Activated T-helper 1 cell treated with Interleukin-2 at 50 U/mL for 16 hours (primary cell): ENCODE data around the gene SAMD5.

ENCODE experiments used
- DNase-seq: peaks from one replicate; pipeline ENCODE4 v3.0.0-alpha.2; 2020; ENCODE audit warnings: low read depth

SAMD5 gene

DNA sequence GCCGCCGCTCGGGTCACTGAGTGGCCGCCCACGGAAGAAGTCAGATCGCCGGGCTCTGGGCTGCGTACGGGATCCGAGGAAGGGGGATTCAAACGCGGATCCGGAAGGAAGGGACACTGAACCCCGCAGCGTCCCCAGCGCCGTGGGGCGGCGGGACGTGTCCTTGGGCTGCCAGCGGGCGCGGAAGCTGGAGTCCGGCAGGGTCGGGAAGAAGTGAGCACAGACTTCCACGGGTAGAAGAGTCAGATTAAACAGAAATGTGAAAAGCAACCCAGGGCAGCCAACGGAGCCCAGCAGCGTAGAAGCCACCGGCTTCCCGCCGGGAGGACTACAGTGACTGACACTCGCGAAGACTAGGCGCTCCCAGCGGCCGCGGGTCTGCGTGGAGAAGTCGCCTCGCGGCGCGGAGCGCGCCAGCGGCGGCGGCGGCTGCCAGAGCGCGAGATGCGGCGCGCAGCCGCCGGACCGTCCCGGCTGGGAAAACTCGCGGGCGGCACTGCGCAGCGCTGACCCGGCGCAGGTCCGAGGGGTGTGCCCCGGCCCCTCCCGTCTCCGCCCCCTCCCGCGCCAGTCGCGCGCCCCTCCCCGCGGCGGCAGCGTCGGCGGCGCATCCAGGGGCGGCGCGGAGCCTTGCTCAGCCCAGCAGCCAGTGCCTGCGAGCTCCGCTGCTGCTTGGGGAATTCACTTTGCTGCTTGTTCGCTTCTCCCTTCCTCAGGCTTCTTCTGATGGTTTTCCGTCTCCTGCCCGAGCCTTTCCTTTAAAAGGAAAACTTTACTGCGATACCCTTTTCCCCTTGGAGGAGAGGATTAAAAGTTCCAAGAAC is at the start of gene SAMD5:
Gene SAMD5 (plus strand): TSS at position 649 of the 824 bp plus-strand sequence. CDS start 239 bp downstream, outside the sequence.
- no peak for DNase-seq

DNA sequence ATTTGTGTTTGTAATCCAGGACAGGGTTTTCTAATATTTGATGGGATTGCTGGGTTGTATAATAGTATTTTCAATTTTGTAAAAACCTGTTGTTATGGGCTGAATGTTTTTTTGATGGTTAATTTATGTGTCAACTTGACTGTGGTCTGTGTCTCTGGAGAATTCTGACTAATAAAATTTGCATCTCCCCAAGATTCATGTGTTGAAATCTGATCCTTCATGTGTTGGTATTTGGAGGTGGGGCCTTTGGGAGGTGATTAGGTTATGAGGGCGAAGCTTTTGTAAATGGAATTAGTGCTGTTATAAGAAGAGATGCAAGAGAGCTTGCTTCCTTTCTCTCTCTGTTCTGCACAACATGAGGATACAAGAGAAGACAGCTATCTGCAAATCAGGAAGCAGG is 48.7 kb upstream of the SAMD5 start:
- DNase-seq = no peak

GRCh38 chr6:147463651-147464050 is 44.8 kb upstream of the SAMD5 start:
- no peak for DNase-seq

- no peak for DNase-seq
These were observed 41.1 kb upstream of the SAMD5 start for GRCh38 chr6:147467428-147467827.

GRCh38 chr6:147467886-147468285 is 40.6 kb upstream of the SAMD5 start:
- DNase-seq = no peak

- no peak for DNase-seq
These were observed 39.9 kb upstream of the SAMD5 start for GRCh38 chr6:147468634-147469033.

DNA sequence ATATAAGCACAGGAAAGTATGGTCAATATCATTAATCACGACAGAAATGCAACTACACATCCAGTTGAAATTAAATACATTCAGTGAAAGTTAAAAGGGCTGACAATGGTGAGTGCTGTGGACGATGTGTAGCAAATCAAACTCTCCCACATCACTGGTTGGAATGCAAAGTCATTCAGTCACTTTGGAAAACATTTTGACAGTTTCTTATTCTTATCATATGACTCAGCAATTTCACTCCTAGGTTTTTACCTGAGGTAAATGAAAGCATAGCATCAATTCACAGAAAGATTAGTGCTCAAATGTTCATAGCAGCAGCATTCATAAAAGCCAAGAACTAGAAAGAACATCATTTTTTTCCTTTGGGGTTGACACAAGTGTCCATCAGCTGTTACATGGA is 28.6 kb upstream of the SAMD5 start:
- DNase-seq = no peak

DNA sequence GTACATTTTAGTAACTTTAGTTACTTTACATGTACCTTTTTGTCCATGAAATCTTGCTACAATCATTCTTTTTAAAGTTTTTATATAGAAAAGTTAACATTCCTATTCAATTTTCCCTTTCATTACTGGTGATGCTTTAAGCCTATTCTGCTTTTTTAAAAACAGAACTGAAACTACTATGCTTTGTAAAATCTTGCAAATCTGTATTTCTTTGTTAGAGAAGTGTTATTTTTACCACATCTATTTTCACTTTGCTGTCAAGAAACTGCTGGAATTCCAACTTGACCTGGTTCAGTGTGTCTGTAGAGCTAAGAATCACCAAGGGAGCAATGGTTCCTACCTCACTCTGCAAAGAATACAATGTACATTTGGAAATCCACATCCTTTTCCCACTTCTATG is 21.8 kb upstream of the SAMD5 start:
- DNase-seq = no peak

- DNase-seq = no peak
These were observed 11.0 kb upstream of the SAMD5 start for GRCh38 chr6:147497472-147497871.

- no peak for DNase-seq
These were observed 4.9 kb upstream of the SAMD5 start for GRCh38 chr6:147503587-147503986.

- DNase-seq = no peak
These were observed 3.6 kb upstream of the SAMD5 start for GRCh38 chr6:147504848-147505247.

DNA sequence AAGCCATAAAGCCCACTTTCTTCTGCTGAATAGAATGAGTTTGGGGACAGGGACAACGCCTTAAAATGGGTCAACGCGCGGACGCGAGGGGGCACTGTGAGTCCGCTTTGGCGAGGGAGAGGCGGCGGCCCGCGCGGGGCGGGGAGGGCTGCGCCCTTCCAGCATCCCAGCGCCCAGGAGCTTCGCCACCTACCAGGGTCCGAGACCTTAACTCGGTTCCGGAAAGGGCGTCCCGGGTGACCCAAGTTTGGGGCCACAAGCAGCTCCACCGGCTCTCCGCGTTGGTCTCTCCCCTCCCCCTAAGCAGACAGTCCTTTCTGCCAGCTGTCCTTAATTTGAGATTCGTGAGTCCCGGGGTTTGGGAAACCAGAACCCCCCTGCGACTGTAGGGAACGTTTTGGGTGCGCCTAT is 1.8 kb upstream of the SAMD5 start:
- no peak for DNase-seq

DNA sequence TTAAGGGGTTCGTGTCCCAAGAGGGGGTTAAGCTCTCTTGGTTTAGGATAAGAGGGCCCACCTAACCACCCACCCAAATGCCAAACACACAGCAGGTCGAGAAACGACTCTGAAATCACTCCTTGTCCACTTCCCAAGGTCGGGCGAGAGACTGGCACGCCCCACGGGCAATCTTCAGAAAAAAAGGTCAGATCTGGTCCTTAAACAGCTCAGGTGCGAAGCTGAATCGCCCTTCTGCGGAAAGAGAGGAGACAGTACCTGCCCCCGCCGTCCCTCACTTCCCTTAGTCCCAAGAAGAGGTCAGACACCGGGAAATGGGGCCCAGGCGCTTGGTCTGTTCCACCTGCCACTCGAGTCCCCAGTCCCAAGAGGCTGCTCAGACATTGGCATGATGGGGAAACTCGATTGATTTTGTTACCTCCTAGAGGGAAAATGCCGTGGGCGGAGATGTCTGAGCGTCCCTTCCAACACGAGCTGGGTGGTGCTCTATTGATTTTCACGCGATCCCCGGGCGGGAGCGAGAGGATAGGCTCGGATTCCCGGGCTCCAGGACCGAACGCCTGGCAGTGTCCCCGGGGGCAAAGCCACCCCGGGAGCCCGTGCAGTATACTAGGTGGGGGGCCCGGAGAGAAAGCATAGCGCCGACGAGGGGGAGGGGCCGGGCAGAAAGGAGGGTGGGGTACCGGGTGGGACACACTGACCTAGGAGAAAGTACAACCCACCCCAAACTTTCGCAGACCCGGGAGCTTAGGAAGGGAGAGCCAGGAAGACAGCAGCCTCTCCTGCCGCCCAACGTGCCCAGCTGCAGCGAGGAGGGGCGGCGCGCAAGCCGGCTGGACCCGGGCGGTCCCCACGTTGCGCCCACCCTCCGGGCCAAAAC is 1.1 kb upstream of the SAMD5 start:
- DNase-seq = no peak

GRCh38 chr6:147508866-147509608 is 547 bp downstream of the SAMD5 start:
- DNase-seq = no peak

GRCh38 chr6:147509891-147510290 is 1.4 kb downstream of the SAMD5 start:
- no peak for DNase-seq

DNA sequence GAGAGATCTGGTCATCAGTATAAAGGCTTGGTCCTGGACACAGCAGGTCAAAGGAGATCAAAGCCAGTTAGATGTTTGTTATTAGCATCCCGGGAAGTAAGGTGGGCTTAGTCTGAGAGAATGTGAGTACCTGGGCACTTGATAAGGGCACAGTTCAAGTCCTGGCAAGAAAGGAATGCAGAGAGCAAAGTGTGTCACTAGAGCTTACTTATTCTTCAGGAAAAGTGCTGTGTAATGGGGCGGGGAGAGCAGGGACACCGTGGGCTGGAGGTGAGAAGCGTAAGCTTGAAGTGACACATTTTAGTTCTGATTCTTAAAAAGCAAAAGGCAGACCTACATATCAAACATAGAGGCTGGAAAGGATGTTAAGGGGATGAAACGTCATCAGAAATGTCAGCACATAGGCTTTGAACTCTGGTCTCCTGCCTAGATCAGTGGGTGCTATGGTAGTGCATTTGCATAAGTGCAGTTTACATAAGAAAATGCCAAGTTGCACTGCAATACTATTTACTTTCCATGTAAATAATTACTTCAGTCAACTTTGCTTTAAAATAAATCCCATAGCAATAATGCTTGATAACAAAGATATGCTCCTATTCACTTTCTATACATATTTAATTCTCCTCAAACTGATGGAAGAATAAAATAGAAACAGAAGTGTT is 2.6 kb downstream of the SAMD5 start:
- DNase-seq = no peak

GRCh38 chr6:147514831-147515230 is 6.3 kb downstream of the SAMD5 start:
- no peak for DNase-seq

- no peak for DNase-seq
These were observed 6.8 kb downstream of the SAMD5 start for GRCh38 chr6:147515327-147515726.

DNA sequence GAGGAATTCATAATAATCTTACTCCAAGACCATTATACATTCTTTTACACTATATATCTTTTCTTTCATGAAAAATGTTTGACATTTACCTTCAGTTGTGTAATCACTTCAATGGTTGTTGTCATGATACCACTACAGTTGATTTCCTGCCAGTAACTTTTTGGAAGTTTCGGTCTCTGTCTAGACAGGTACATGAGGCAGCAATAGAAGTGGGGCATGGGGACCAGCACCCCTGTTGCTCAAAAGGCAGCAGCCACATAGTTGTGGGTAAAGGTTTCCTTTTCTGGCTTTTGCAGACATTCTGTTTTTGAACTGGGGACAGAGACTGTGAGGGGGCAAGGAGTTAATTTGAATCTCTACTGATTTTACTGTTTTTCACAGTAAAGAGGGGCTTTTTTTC is 14.1 kb downstream of the SAMD5 start:
- DNase-seq = no peak

DNA sequence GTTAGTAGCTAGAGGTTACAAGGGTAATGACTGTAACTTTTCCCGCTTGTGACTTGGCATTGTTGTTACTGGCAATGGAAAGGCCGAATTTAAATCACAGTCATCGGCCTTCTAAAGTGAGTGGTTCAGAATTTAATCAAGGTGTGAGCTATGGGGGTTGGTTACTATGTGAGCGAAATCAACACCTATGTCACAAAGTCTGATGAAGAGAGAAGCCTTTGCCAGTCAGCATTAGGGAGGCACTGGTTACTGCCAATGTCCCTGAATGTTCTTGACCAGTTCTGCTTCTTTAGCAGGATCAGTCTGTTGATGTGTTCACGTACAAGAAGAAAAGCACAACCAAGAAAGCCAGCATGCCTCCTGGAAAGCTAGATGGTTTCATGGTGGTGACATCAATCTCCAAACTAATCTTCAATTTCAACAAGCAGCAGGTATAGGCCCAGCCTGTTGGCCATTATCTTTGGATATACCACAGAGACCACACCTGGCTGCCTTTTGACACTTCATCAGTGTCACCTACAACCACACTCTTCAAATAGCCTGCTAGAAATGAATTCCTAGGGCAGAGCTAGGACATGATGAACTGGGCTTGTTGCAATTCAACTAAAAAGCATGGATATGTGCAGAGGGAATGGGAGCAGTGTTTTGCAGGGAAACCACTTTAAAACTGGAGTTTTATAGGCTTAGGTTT is 17.2 kb downstream of the SAMD5 start:
- no peak for DNase-seq

DNA sequence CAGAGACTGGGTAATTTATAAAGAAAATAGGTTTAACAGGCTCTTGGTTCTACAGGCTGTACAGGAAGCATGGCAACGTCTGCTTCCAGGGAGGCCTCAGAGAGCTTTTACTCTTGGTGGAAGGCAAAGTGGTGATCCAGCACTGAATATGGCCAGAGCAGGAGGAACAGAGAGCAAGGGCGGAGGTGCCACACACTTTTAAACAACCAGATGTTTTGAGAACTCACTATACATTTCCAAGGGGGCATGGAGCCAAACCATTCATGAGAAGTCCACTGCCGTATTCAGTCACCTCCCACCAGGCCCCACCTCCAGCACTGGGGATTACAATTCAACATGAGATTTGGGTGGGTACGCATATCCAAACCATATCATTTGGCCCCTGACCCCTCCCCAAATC is 18.7 kb downstream of the SAMD5 start:
- no peak for DNase-seq
